Stimulated activated CD4-positive, alpha-beta T cell treated with anti-CD3 and anti-CD28 coated beads, TNF-alpha, amount 100 ng/mL, for 24 hours (primary cell): ENCODE measurements around the gene SEPTIN12.

Source experiments
- DNase-seq, 3 experiments: peaks; one replicate each; pipeline ENCODE4 v3.0.0-alpha.2; 2020; ENCODE audit warnings: low read depth in 3 of 3

Gene SEPTIN12

GRCh38 chr16:4729876-4730275 is 58.3 kb downstream of the SEPTIN12 start:
- no peak for DNase-seq

- no peak for DNase-seq
These were observed 59.5 kb downstream of the SEPTIN12 start for GRCh38 chr16:4728676-4729075.
